A549 (cell line): ENCODE results near the gene PARP15. TPM values are rescaled to one million over a fixed set of nuclear protein-coding genes. Genes with fewer than 3 reads are reported as not detected.

Experiments
- ATAC-seq, 2 experiments: fragments of 200-7000 bp in 1 of 2; fragments of >200 bp in 1 of 2; cut with Nextera tagmentation in 1 of 2; cut with Tn5 transposase in 1 of 2; 3 replicates each; pipeline versions ENCODE4 v1.8.0 to v1.9.1; 2018 to 2020; ENCODE audit warnings: mild to moderate bottlenecking in 1 of 2, moderate library complexity in 1 of 2
- CTCF ChIA-PET: fragments of 300-600 bp; sonication (Branson Sonifier 250); formaldehyde crosslinking; extraction: SDS; loops from one replicate; lab custom pipeline; 2021; ENCODE audit warnings: antibody characterized with exemption, inconsistent platforms; lab: Yijun Ruan, JAX
- POLR2A ChIA-PET: fragments of 350-600 bp; formaldehyde crosslinking; extraction: SDS; loops from one replicate; lab custom pipeline; 2021; ENCODE audit warnings: antibody characterized with exemption, inconsistent platforms; lab: Yijun Ruan, JAX
- DNase-seq, 2 experiments: peaks; one replicate each; pipeline versions ENCODE4 v3.0.0 to v3.0.0-alpha.2; 2011 to 2016; ENCODE audit warnings: low read depth in 1 of 2, low spot score in 1 of 2
- FAIRE-seq: peaks from 2 replicates; lab custom pipeline; 2011; peaks lifted over from hg19 to GRCh38; lab: Jason Lieb, UNC
- H3K27ac ChIP-seq, 2 experiments: fragments of >200 bp; sonication (Bioruptor Twin); formaldehyde crosslinking; 3 replicates each; pipeline ENCODE4 v1.5.1; 2016 to 2017
- H3K4me1 ChIP-seq: fragments of >200 bp; sonication (Bioruptor Twin); formaldehyde crosslinking; 3 replicates; pipeline ENCODE4 v1.6.1; 2016
- H3K4me2 ChIP-seq: fragments of >200 bp; sonication (Bioruptor Twin); formaldehyde crosslinking; 3 replicates; pipeline ENCODE4 v1.6.1; 2016
- H3K4me3 ChIP-seq: fragments of >200 bp; sonication (Bioruptor Twin); formaldehyde crosslinking; 3 replicates; pipeline ENCODE4 v1.5.1; 2016
- H3K9me3 ChIP-seq: fragments of >200 bp; sonication (Bioruptor Twin); formaldehyde crosslinking; 3 replicates; pipeline ENCODE4 v1.6.1; 2016
- ATOH8 ChIP-seq: fragments of 250-450 bp; sonication (Bioruptor Pico); IDR thresholded peaks from 2 replicates; pipeline ENCODE4 v1.5.0; 2020; ENCODE audit warnings: low read depth, mild to moderate bottlenecking, moderate library complexity
- BHLHE40 ChIP-seq: IDR thresholded peaks from 2 replicates; pipeline ENCODE4 v1.6.1; 2012; ENCODE audit warnings: low read depth, low read length, inconsistent platforms
- E2F6 ChIP-seq: IDR thresholded peaks from 2 replicates; pipeline ENCODE4 v1.6.1; 2012; ENCODE audit warnings: low read depth, borderline replicate concordance
- EHMT2 ChIP-seq: fragments of 200-600 bp; sonication (generic); IDR thresholded peaks from 2 replicates; pipeline ENCODE4 v1.6.1; 2016; ENCODE audit warnings: antibody characterized with exemption, low read depth, mild to moderate bottlenecking, moderate library complexity
- EP300 ChIP-seq, 2 experiments: fragments of >200 bp; sonication (Bioruptor Twin); formaldehyde crosslinking; IDR thresholded peaks; 2 replicates in 1 of 2; 3 replicates in 1 of 2; pipeline ENCODE4 v1.6.1; 2016 to 2017
- FOSB ChIP-seq: fragments of 250-450 bp; sonication (Bioruptor Pico); IDR thresholded peaks from 2 replicates; pipeline ENCODE4 v1.5.0; 2020; ENCODE audit warnings: mild to moderate bottlenecking, moderate library complexity
- FOSL2 ChIP-seq, 2 experiments: fragments of 450-650 bp in 1 of 2; fragments of >200 bp in 1 of 2; sonication (Bioruptor Twin) in 1 of 2; formaldehyde crosslinking; IDR thresholded peaks; 2 replicates each; pipeline versions ENCODE4 v1.5.0 to v1.6.1; 2016 to 2020; ENCODE audit warnings: mild to moderate bottlenecking in 1 of 2, moderate library complexity in 1 of 2
- HDAC2 ChIP-seq: fragments of 200-600 bp; sonication (generic); IDR thresholded peaks from 2 replicates; pipeline ENCODE4 v1.6.1; 2016
- HEYL ChIP-seq: fragments of 250-450 bp; sonication (Bioruptor Pico); IDR thresholded peaks from 2 replicates; pipeline ENCODE4 v1.8.0; 2021; ENCODE audit warnings: mild to moderate bottlenecking, moderate library complexity
- HMGXB4 ChIP-seq: fragments of 250-450 bp; sonication (Bioruptor Pico); IDR thresholded peaks from 2 replicates; pipeline ENCODE4 v1.5.0; 2021; ENCODE audit warnings: mild to moderate bottlenecking, moderate library complexity, borderline replicate concordance
- KDM5A ChIP-seq: fragments of 200-600 bp; sonication (generic); IDR thresholded peaks from 2 replicates; pipeline ENCODE4 v1.6.1; 2016; ENCODE audit warnings: antibody characterized with exemption, mild to moderate bottlenecking
- MAX ChIP-seq: IDR thresholded peaks from 2 replicates; pipeline ENCODE4 v1.6.1; 2012
- NFE2L2 ChIP-seq: fragments of 150-350 bp; conservative IDR thresholded peaks from 2 replicates; pipeline ENCODE4 v1.6.1; 2014; ENCODE audit warnings: low read length
- PHF8 ChIP-seq: fragments of 200-600 bp; sonication (generic); IDR thresholded peaks from 2 replicates; pipeline ENCODE4 v1.6.1; 2016; ENCODE audit warnings: low read depth, mild to moderate bottlenecking, antibody characterized with exemption, moderate library complexity, borderline replicate concordance
- POLR2A ChIP-seq: IDR thresholded peaks from 2 replicates; pipeline ENCODE4 v1.6.1; 2012; ENCODE audit warnings: mild to moderate bottlenecking, low read length
- POLR2AphosphoS2 ChIP-seq: conservative IDR thresholded peaks from 2 replicates; pipeline ENCODE4 v1.6.1; 2012; ENCODE audit warnings: low read length, improper control_type of control experiment, inconsistent platforms
- SMC3 ChIP-seq: fragments of >200 bp; sonication (Bioruptor Twin); formaldehyde crosslinking; IDR thresholded peaks from 3 replicates; pipeline ENCODE4 v1.6.1; 2018; ENCODE audit warnings: inconsistent platforms
- WGBS: methylation state at CpG from one replicate; pipeline ENCODE4 v1.1.6; 2017; ENCODE audit errors: missing lambda C conversion rate; 5-methylcytosine and 5-hydroxymethylcytosine counted together
- polyA plus RNA-seq, 4 experiments: library from polyadenylated mRNA; depleted of rRNA in 3 of 4; stranded (reverse); fragments of >200 nt; fragmentation: RNase III in 1 of 4; extraction: RNeasy Plus Mini Kit Qiagen cat#74134 plus additional on column Dnase treatment in 1 of 4; gene quantifications; 2 replicates in 3 of 4; 3 replicates in 1 of 4; pipeline ENCODE4 v1.2.3, GENCODE V29; 2011 to 2017

The PARP15 gene
- polyA plus RNA-seq, 2 of the 4 experiments (the other 2 are of a cell fraction): 0.05 TPM; not detected in 1

GRCh38 chr3:122680475-122681283 lies 103.2 kb downstream of the PARP15 start, which contains the start of gene PARP14:
Gene PARP14, plus strand, starts transcription at chr3:122680839. Its CDS starts 45 bp downstream, at chr3:122680884.
- ChIA-PET CTCF (interaction anchor here (0.6 to 4.6 kb wide), 16 partner anchors 14 to 578 kb away, joined by 3 to 52 read pairs (median 4); partner anchors contain the start of gene HSPBAP1), POLR2A (interaction anchor here (1.4 to 2.8 kb wide), 3 partner anchors 113 to 296 kb away, joined by 4 to 12 read pairs (median 6); partner anchors contain the start of genes DTX3L, FAM162A, HSPBAP1 and PARP9)
- peak; percentile 35 to 52 for DNase-seq
- peak within 1 kb of the TSS; percentile 93 for H3K4me2 ChIP-seq
- ATAC-seq: peak; percentile 63 to 70
- H3K27ac ChIP-seq: peak within 1 kb of the TSS; percentile 92 to 95
- no peak for TF ChIP-seq HMGXB4 (CRISPR knock-in tag)
- TF ChIP-seq FOSL2 (IDR thresholded peaks at IDR 0.05): no peak
- 0 out of 2 replicates have a peak, but pooled peaks have one; percentile 3 for TF ChIP-seq FOSL2 (CRISPR knock-in tag; IDR thresholded peaks at IDR 0.05)
- TF ChIP-seq EP300 (IDR thresholded peaks at IDR 0.05): no peak
- TF ChIP-seq E2F6: no peak
- no peak for TF ChIP-seq HEYL
- 0 out of 2 replicates have a peak, but pooled peaks have one; percentile 24 for TF ChIP-seq POLR2A
- TF ChIP-seq EHMT2: no peak
- no peak for TF ChIP-seq HDAC2
- TF ChIP-seq NFE2L2: no peak
- peak; percentile 18; the same call in 1 of the 2 replicates for TF ChIP-seq MAX
- no peak for TF ChIP-seq FOSB (CRISPR knock-in tag)
- TF ChIP-seq KDM5A: no peak
- TF ChIP-seq SMC3: no peak
- no peak for TF ChIP-seq ATOH8 (CRISPR knock-in tag)
- peak; percentile 75; the same call in 1 of the 2 replicates for TF ChIP-seq PHF8
- 2% methylated on average over 43 of the region's 63 CpGs for WGBS
- FAIRE-seq: no peak
- H3K4me3 ChIP-seq: peak within 1 kb of the TSS; percentile 73
- no peaks in the 10 kb centered on the region for H3K9me3 ChIP-seq
- peaks cover 17% of the 10 kb centered on the region for H3K4me1 ChIP-seq

GRCh38 chr3:122681284-122681973 lies 104.0 kb downstream of the PARP15 start:
- Histone ChIP-seq H3K27ac (peak overlapping the region; percentile 92 to 95), H3K4me2 (peak overlapping the region; percentile 93), H3K4me3 (peak overlapping the region; percentile 73), H3K9me3 (no peaks in the 10 kb centered on the region), H3K4me1 (peaks cover 17% of the 10 kb centered on the region)
- 31% methylated on average over 24 of the region's 24 CpGs for WGBS
- FAIRE-seq (no peak), ATAC-seq (no peak), DNase-seq (no peak)
- ChIA-PET CTCF (interaction anchor here (0.6 to 4.6 kb wide), 7 partner anchors 19 to 347 kb away, joined by 3 to 52 read pairs (median 3); no protein-coding TSS in a partner anchor), POLR2A (no interaction called here)
- TF ChIP-seq POLR2AphosphoS2 (no peak), MAX (peak; percentile 8; the same call in 1 of the 2 replicates), BHLHE40 (no peak)
- TF ChIP-seq, all 56 proteins: peak for 1
